WTC11 (cell line): Measurements from ENCODE around the gene NAT9.

Experiments used
- CREB1 ChIP-seq: sonication (generic); formaldehyde crosslinking; IDR thresholded peaks from 2 replicates; pipeline ENCODE4 v1.8.0; 2023; ENCODE audit warnings: mild to moderate bottlenecking, missing genetic modification reagents
- CTCF ChIP-seq: fragments of 200-600 bp; IDR thresholded peaks from 2 replicates; pipeline ENCODE4 v1.8.0; 2022; ENCODE audit warnings: antibody characterized with exemption
- ELF4 ChIP-seq: sonication (generic); formaldehyde crosslinking; IDR thresholded peaks from 2 replicates; pipeline ENCODE4 v1.8.1; 2022; ENCODE audit warnings: low read depth, mild to moderate bottlenecking, moderate library complexity, missing genetic modification reagents
- ESRRA ChIP-seq: sonication (generic); formaldehyde crosslinking; IDR thresholded peaks from 2 replicates; pipeline ENCODE4 v1.8.1; 2022; ENCODE audit warnings: mild to moderate bottlenecking, missing genetic modification reagents, borderline replicate concordance
- JUN ChIP-seq: sonication (generic); formaldehyde crosslinking; IDR thresholded peaks from 2 replicates; pipeline ENCODE4 v1.8.0; 2023; ENCODE audit warnings: mild to moderate bottlenecking, missing genetic modification reagents
- MYBL2 ChIP-seq: sonication (generic); formaldehyde crosslinking; IDR thresholded peaks from 2 replicates; pipeline ENCODE4 v1.8.1; 2023; ENCODE audit warnings: mild to moderate bottlenecking, moderate library complexity, missing genetic modification reagents
- NFYB ChIP-seq: sonication (generic); formaldehyde crosslinking; conservative IDR thresholded peaks from 2 replicates; pipeline ENCODE4 v1.8.0; 2022; ENCODE audit warnings: low read depth, missing genetic modification reagents
- NR2C2 ChIP-seq: sonication (generic); formaldehyde crosslinking; IDR thresholded peaks from 2 replicates; pipeline ENCODE4 v1.8.0; 2022; ENCODE audit warnings: mild to moderate bottlenecking, missing genetic modification reagents
- TF ChIP-seq, protein P1 (sequence below): sonication (generic); formaldehyde crosslinking; IDR thresholded peaks from 2 replicates; pipeline ENCODE4 v1.8.1; 2023; ENCODE audit warnings: mild to moderate bottlenecking, missing genetic modification reagents, moderate library complexity
- TF ChIP-seq, protein P2 (sequence below): sonication (generic); formaldehyde crosslinking; IDR thresholded peaks from 2 replicates; pipeline ENCODE4 v1.8.1; 2022; ENCODE audit warnings: low read depth, mild to moderate bottlenecking, moderate library complexity, missing genetic modification reagents, borderline replicate concordance
- TF ChIP-seq, protein P3 (sequence below): sonication (generic); formaldehyde crosslinking; IDR thresholded peaks from 2 replicates; pipeline ENCODE4 v1.8.0; 2022; ENCODE audit warnings: mild to moderate bottlenecking, missing genetic modification reagents
- TF ChIP-seq, protein P4 (sequence below): sonication (generic); formaldehyde crosslinking; IDR thresholded peaks from 2 replicates; pipeline ENCODE4 v1.8.0; 2022; ENCODE audit warnings: mild to moderate bottlenecking, missing genetic modification reagents

DNA sequence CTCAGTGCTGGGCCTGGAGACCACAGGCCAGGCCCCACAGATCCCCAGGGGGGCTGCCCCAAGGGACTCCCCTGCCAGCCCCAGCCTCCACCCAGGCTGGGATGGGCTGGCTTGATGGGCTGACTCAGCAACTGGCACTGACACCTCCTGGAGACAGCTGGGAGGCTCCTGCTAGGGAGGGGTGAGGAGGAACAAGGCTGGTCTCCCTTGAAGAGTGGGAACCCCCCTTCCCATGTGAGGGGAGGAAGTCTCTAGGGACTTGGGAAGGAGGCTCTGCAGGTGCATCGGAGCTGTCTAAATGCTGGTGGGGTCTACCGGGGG lies 17.3 kb downstream of the NAT9 start:
- TF ChIP-seq MYBL2 (CRISPR knock-in tag) = no peak
- no peak for TF ChIP-seq CREB1 (CRISPR knock-in tag)
- TF ChIP-seq JUN (CRISPR knock-in tag) = no peak
- TF ChIP-seq, protein P1, sequence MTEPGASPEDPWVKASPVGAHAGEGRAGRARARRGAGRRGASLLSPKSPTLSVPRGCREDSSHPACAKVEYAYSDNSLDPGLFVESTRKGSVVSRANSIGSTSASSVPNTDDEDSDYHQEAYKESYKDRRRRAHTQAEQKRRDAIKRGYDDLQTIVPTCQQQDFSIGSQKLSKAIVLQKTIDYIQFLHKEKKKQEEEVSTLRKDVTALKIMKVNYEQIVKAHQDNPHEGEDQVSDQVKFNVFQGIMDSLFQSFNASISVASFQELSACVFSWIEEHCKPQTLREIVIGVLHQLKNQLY (CRISPR knock-in tag) = no peak
- TF ChIP-seq CTCF = no peak
- TF ChIP-seq, protein P2, sequence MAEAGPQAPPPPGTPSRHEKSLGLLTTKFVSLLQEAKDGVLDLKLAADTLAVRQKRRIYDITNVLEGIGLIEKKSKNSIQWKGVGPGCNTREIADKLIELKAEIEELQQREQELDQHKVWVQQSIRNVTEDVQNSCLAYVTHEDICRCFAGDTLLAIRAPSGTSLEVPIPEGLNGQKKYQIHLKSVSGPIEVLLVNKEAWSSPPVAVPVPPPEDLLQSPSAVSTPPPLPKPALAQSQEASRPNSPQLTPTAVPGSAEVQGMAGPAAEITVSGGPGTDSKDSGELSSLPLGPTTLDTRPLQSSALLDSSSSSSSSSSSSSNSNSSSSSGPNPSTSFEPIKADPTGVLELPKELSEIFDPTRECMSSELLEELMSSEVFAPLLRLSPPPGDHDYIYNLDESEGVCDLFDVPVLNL (CRISPR knock-in tag) = no peak
- TF ChIP-seq, protein P3, sequence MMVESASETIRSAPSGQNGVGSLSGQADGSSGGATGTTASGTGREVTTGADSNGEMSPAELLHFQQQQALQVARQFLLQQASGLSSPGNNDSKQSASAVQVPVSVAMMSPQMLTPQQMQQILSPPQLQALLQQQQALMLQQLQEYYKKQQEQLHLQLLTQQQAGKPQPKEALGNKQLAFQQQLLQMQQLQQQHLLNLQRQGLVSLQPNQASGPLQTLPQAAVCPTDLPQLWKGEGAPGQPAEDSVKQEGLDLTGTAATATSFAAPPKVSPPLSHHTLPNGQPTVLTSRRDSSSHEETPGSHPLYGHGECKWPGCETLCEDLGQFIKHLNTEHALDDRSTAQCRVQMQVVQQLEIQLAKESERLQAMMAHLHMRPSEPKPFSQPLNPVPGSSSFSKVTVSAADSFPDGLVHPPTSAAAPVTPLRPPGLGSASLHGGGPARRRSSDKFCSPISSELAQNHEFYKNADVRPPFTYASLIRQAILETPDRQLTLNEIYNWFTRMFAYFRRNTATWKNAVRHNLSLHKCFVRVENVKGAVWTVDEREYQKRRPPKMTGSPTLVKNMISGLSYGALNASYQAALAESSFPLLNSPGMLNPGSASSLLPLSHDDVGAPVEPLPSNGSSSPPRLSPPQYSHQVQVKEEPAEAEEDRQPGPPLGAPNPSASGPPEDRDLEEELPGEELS (CRISPR knock-in tag) = no peak
- TF ChIP-seq ELF4 (CRISPR knock-in tag) = no peak
- TF ChIP-seq NR2C2 (CRISPR knock-in tag) = no peak
- no peak for TF ChIP-seq ESRRA (CRISPR knock-in tag)
- TF ChIP-seq, protein P4, sequence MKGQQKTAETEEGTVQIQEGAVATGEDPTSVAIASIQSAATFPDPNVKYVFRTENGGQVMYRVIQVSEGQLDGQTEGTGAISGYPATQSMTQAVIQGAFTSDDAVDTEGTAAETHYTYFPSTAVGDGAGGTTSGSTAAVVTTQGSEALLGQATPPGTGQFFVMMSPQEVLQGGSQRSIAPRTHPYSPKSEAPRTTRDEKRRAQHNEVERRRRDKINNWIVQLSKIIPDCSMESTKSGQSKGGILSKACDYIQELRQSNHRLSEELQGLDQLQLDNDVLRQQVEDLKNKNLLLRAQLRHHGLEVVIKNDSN (CRISPR knock-in tag) = no peak
- no peak for TF ChIP-seq NFYB (CRISPR knock-in tag)
